HG03060 (cell line): ENCODE results near the gene TNFRSF18.

ENCODE experiments used
- ATAC-seq: cut with Tn5 transposase; IDR thresholded peaks from one replicate; pipeline ENCODE4 v1.9.1; 2021; ENCODE audit warnings: low read depth, moderate number of reproducible peaks; ENCODE audit not compliant: unreplicated experiment

TNFRSF18 gene

DNA sequence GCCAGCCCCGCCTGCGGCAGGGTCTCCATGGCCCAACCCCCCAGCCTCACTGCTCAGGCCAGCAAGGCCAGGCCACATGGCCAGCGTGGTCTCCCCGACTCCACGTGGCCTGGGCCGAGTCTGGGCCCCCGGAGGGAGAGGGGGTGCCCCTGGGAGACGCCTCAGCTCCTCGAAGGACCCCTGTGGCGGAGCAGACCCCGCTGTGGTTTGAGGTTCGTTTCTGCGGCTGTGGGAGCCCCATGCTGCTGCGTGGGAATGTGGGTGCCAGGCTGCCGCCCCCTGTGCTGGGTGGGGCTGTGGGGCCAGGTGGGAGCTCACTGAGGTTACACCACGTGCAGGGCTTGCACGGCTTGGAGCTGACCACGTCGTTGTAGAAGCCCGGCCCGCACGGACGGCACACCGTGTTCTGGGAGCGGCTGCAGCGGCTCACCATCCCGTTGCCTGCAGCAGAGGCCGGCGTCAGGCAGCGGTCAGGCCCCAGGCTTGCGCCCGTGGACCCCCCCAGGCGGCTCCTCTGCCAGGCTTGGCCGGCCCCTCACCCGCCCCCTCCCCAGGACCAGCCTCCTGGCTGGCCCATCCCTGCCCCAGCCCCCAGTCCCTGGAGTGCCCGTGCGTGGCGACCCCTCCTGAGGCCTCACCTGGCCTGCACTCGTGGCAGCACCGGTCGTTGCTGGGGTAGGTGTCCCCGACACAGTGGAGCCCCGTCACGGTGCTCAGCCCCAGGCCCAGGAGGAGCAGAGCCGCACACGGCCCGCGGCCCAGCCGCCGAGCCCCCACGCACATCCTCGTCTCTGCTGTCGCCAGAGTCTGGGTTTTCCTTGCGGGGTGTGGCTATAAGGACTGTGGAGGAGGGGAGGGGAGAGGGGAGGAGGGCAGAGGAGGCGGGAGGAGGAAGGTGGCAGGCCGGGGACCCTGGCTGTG is 7.2 kb upstream of the TNFRSF18 start, which contains the start of gene TNFRSF4:
TSS of gene TNFRSF4 (minus strand) at position 809 of the 921 bp plus-strand sequence. CDS start at position 783, 26 bp downstream.
- ATAC-seq: no peak

GRCh38 chr1:1212780-1213344 is 6.5 kb upstream of the TNFRSF18 start:
- ATAC-seq: no peak

GRCh38 chr1:1211541-1212441 is 5.4 kb upstream of the TNFRSF18 start:
- no peak for ATAC-seq

- ATAC-seq: no peak
Observed at GRCh38 chr1:1210726-1211540, 4.5 kb upstream of the TNFRSF18 start.

DNA sequence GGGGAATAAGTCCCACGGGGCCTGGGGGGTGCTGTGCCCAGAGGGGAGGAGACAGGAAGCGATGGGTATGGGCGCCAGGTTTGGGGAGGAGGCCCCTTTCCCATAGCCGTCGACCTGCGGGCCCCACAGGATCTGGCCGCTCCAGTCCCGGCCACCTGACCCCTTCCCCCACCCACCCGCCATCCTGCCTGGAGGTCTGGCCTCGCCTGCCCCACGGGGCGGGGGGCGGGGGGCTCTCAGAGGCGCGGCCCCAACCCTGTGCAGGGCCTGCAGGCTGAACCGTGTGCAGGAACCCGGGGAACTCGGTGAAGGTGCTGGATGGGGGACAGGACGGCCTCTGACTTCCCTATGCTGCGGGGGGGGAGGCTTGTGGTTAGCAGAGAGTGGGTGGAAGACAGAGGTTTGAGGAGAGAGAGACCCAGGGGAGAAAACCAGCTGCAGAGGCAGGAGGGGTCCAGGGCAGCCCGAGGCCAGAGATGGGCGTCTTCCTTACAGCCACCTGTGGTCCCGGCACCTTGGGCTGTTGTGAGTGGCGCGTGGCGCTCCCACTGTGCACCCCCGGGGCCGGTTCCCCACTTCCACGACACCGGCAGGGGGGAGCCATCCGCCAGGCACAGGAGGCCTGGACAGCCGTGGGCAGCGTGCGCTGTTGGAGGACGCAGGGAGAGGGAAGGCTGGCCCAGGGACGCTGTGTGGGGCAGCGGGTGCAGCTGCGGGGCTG is 2.5 kb upstream of the TNFRSF18 start:
- ATAC-seq: no peak

DNA sequence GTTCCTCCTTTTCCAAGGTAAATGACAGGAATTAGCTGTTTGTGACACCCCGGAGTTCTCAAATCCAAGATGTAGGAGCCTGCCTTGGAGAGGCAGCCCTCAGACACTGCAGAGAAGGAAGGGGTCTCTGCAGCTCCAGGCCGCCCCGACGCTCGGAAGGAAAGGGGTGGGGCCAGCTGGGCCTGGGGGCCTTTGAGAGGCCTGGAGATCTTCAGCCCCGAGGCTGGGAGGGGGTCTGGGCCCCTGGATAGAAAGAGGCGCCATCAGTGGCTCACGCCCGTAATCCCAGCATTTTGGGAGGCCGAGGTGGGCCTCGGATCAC is 1.1 kb upstream of the TNFRSF18 start:
- ATAC-seq: no peak

DNA sequence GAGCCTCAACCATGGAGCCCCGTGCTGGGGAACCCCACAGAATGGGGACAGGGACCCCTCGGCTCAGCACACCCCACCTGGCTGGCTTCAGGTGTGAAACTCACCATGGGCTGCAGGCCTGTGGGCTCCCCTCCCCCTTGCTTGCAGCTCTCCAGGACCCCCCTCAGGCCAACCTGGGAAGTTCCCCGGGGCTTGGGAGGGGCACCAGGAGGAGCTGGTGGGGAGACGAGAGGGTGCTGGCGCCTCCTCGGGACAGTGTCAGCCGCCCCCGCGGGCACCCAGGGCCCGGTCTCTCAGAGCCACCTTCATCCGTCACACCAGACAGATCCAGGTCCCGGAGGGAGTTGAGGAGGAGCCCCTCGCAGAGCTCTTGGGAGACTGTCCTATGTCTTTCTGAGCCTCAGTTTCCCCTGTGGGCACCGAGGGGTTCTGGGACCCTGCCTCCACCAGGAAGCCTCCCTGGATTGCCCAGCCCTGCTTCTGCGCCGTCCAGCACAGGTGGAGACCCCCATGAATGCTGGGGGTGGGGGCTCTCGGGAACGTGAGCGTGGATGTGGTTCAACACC is 657 bp upstream of the TNFRSF18 start:
- no peak for ATAC-seq

DNA sequence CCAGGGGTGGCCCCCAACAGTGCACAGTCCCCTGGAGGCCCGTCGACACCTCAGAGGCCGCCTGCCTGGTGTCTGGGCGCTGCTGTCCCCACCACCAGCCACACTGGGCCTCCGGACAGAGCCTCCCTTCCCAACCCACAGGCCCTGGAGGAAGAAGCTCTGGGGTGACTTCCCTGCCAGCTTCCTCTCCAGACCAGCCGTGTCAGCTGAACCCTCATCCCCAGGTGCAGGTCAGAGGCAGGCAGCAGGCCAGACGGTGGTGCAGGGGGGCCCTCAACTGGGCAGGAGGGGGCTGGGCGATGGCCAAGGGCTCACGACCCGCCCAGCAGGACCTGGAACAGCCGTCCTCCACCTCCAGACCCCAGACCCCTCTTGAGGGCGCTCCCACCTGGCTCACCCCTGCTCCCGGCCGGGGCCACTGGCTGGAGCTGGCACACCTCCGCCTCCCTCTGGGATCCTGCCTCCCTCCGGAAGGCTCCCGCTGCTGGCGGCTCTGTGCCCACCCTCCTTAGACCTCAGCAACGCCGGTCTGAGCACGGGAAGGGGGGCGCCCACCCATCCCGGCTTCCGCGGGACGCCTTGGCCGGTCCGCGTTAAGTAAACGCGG is 520 bp downstream of the TNFRSF18 start:
- no peak for ATAC-seq

DNA sequence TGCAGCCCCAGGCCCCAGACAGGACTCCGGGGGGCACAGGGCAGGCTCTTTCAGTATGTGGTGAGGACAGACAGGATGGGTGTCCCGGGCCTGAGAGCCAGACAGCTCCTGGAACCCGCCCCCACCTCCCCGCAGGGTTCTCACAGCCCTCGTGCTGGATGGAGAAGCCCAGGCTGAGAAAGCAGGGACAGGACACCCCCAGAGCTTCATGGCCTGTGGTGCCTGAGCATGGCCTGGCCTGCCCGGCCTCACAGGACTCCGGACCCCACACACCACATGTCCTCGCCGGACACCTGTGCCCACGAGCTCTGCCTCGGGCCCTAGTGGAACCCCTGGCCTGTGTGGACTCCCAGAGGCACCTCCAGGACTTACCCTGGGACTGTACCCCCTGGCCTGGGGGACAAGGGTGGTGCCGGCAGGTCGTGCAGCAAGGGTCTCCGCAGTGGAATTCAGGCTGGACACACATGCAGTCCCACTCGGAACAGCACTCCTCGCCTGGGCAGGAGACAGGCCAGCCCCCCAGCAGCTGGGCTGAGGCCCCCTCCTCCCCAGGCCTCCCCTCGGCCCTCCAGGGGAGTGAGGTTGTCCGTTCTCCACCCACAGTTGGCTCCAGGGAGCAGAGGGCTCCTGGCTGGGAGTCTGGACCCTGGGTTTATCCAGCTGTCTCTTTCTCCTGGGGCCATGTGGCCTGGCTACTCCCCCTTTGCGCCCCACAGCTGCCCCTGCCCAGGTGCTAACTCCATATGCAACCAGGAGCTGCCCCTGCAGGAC is 1.2 kb downstream of the TNFRSF18 start:
- ATAC-seq: no peak

DNA sequence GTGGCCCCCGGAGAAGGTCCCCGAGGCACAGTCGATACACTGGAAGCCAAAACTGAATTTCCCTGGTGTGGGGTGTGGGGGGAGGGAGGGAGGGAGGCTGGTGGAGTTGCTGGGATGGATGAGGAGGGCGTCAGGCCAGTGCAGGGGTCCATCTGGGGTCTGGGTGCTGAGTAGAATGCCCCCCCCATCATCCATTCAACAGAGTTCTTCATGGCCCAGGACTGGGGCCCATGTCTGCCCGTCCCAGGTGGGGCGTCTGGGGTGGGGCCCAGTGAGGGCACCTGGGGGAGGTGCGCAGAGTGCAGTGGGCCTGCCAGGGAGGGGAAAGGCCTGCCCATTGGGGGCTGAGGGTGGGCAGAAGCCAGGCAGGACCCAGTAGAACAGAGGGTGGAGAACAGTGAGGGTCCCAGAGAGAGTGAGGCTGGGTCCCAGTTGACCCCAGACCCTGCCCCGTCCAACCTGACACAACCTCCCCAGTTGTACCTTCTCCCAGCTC is 1.9 kb downstream of the TNFRSF18 start:
- no peak for ATAC-seq

DNA sequence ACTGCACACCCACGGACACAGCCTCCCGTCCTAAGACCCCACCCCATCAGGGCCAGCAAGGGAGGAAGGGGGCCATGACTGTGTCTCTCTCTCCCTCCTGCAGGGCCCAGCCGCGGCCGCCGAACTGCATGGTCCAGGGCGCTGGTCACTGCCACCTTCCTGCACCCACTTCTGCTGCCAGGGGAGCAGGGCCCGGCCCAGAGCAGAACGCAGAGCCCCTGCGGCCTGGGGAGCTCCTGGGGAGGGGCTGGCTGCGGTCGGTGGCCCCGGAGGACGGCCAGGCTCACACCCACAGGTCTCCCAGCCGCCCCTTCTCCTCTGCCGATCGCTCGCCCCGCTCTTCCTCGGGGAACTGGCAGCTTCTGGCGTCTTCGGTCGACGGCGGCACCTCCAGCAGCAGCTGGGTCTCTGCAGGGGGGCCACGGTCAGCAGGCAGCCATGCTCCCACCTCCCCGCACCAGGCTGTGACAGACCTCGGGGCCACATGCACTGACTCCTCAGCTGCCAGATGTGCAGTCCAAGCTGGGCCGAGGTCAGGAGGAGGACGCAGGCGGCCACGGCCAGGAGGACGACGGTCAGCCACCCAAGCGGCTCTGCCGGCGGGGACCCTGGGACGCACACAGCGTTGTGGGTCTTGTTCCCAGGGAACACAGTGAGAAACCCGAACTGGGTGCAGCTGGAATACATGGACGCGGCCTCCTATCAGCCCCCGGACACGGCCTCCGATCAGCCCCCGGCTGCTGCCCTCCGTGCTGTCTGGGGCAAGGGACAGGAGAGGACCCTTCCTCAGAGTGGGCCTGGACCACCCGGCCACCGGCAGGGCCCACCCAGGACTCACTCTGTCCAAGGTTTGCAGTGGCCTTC is 2.6 kb downstream of the TNFRSF18 start:
- ATAC-seq: no peak

- ATAC-seq: no peak
Observed at GRCh38 chr1:1202831-1203560, 3.4 kb downstream of the TNFRSF18 start.

- ATAC-seq: no peak
Observed at GRCh38 chr1:1200876-1201810, 5.2 kb downstream of the TNFRSF18 start.

- no peak for ATAC-seq
Observed at GRCh38 chr1:1199961-1200875, 6.2 kb downstream of the TNFRSF18 start.
